H1 (cell line): Measurements from ENCODE around the gene GLTP. TPM values are rescaled to one million over a fixed set of nuclear protein-coding genes. Genes with fewer than 3 reads are reported as not detected.

Experiments used
- CTCF ChIP-seq, 3 experiments: IDR thresholded peaks; 1 replicate in 2 of 3; 2 replicates in 1 of 3; pipeline versions ENCODE4 v1.5.1 to v1.6.1; 2011; ENCODE audit warnings: low read length in 3 of 3, mild to moderate bottlenecking in 3 of 3, inconsistent platforms in 2 of 3, low read depth in 1 of 3, moderate library complexity in 1 of 3; ENCODE audit not compliant: insufficient read depth in 1 of 3; ENCODE audit errors: control extremely low read depth in 1 of 3
- EP300 ChIP-seq, 2 experiments: IDR thresholded peaks; 1 replicate in 1 of 2; 2 replicates in 1 of 2; pipeline ENCODE4 v1.6.1; 2011 to 2012; ENCODE audit warnings: low read depth in 2 of 2, low read length in 2 of 2, mild to moderate bottlenecking in 2 of 2, borderline replicate concordance in 1 of 2, inconsistent platforms in 1 of 2, moderate library complexity in 1 of 2
- EZH2 ChIP-seq: fragments of 200-600 bp; sonication (generic); IDR thresholded peaks from 2 replicates; pipeline ENCODE4 v1.7.1; 2012; ENCODE audit warnings: low read depth, mild to moderate bottlenecking, moderate library complexity, low read length, inconsistent platforms; ENCODE audit not compliant: severe bottlenecking
- HDAC6 ChIP-seq: IDR thresholded peaks from one replicate; pipeline ENCODE4 v1.7.1; 2012; ENCODE audit warnings: low read depth, mild to moderate bottlenecking, inconsistent platforms, low read length, moderate library complexity
- TAF1 ChIP-seq: IDR thresholded peaks from 2 replicates; pipeline ENCODE4 v1.6.1; 2011; ENCODE audit warnings: mild to moderate bottlenecking, low read depth, low read length
- polyA plus RNA-seq, 7 experiments: library from polyadenylated mRNA; depleted of rRNA in 3 of 7; stranded (reverse) in 5 of 7; unstranded in 2 of 7; fragments of >200 nt in 5 of 7; fragments of 200-250 nt in 2 of 7; gene quantifications; 1 replicate in 5 of 7; 2 replicates in 1 of 7; 4 replicates in 1 of 7; pipeline versions ENCODE4 v1.2.1 to v1.2.3, GENCODE V29; 2011 to 2013; ENCODE audit warnings: missing spikeins in 2 of 7, mixed read lengths in 2 of 7
- total RNA-seq: library from RNA; stranded (reverse); fragmentation: NEBNext Ultra II Directional; extraction: Animal tissue kit (Norgen Biotek cat#: 25700); gene quantifications from 2 replicates; pipeline ENCODE4 v1.2.1, GENCODE V29; 2021
- TF ChIP-seq, protein P1 (sequence below): IDR thresholded peaks from 2 replicates; pipeline ENCODE4 v1.6.1; 2012; ENCODE audit warnings: inconsistent platforms

GLTP gene
- total and polyA plus RNA-seq, 2 of the 8 experiments (the other 6 are each of a cell fraction or from before 2014, with no cell fraction given): 9.8 to 26.1 TPM

DNA sequence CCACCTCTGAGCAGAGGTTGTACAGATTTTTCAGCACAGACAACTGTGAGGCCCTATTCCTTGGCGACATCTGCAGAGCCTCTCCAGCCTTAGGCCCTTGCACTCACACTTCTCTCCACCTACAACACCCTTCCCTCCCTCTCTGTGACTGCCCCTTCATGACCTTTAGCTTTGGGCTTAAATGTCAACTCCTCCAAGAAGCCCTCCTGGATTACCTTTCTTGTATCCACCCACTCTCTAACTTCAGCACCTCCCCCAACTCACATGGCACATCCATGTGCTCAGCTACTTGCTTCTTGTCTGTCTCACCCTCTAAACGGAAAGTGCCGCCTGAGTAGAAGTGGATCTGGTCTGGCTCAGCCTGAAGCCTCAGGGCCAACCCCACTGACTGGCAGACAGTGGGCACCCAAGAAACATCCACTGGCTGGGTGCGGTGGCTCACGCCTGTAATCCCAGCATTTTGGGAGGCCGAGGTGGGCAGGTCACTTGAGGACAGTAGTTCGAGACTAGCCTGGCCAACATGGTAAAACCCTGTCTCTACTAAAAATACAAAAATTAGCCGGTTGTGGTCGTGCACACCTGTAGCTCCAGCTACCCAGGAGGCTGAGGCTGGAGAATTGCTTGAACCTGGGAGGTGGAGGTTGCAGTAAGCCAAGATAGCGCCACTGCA lies 69.3 kb downstream of the GLTP start (continued):
- TF ChIP-seq HDAC6: no peak
- TF ChIP-seq, protein P1, sequence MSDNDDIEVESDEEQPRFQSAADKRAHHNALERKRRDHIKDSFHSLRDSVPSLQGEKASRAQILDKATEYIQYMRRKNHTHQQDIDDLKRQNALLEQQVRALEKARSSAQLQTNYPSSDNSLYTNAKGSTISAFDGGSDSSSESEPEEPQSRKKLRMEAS: no peak
- TF ChIP-seq EZH2: no peak
- no peak for TF ChIP-seq EP300 (IDR thresholded peaks at IDR 0.05; ENCODE audit: borderline replicate concordance in 1 of 2, low read depth in 2 of 2, low read length in 2 of 2)
- no peak for TF ChIP-seq TAF1
- no peak for TF ChIP-seq CTCF (IDR thresholded peaks at IDR 0.05; ENCODE audit: control extremely low read depth in 1 of 3, insufficient read depth in 1 of 3, low read depth in 1 of 3, low read length in 3 of 3)
- TF ChIP-seq, all 59 proteins: peak for 0
